Esophagus muscularis mucosa (tissue), 4 donors: ENCODE results near the gene VSIG2. TPM values are rescaled to one million over a fixed set of nuclear protein-coding genes. Genes with fewer than 3 reads are reported as not detected.

Experiments used
- DNase-seq: peaks from one replicate; pipeline ENCODE4 v3.0.0-alpha.2; 2017; ENCODE audit errors: extremely low spot score
- H3K27ac ChIP-seq, 4 donors: fragments of 200-600 bp; sonication (generic); replicated peaks in 1 of 4; 1 replicate in 3 of 4; 2 replicates in 1 of 4; pipeline ENCODE4 v1.5.1; 2016 to 2019; ENCODE audit warnings: mild to moderate bottlenecking in 1 of 4
- H3K27me3 ChIP-seq, 4 donors: fragments of 200-600 bp; sonication (generic); one replicate each; pipeline versions ENCODE4 v1.5.1 to v1.6.0; 2016 to 2019
- H3K36me3 ChIP-seq, 4 donors: fragments of 200-600 bp; sonication (generic); one replicate each; pipeline ENCODE4 v1.5.1; 2016 to 2019
- H3K4me1 ChIP-seq, 4 donors: fragments of 200-600 bp; sonication (generic); one replicate each; pipeline ENCODE4 v1.5.1; 2016 to 2019
- H3K4me3 ChIP-seq, 4 donors: fragments of 200-600 bp; sonication (generic); 1 replicate in 2 of 4; 2 replicates in 2 of 4; pipeline ENCODE4 v1.5.1; 2016 to 2019; ENCODE audit warnings: mild to moderate bottlenecking in 4 of 4, moderate library complexity in 1 of 4
- H3K9me3 ChIP-seq, 4 donors: fragments of 200-600 bp; sonication (generic); 1 replicate in 3 of 4; 2 replicates in 1 of 4; pipeline ENCODE4 v1.5.1; 2016 to 2019
- CTCF ChIP-seq, 3 experiments: fragments of 200-600 bp in 2 of 3; fragments of 450-650 bp in 1 of 3; sonication (generic) in 2 of 3; IDR thresholded peaks; one replicate each; pipeline ENCODE4 v1.5.1; 2017 to 2019; ENCODE audit warnings: antibody characterized with exemption in 3 of 3, mild to moderate bottlenecking in 2 of 3, moderate library complexity in 1 of 3
- EP300 ChIP-seq: sonication (generic); formaldehyde crosslinking; IDR thresholded peaks from one replicate; pipeline ENCODE4 v1.6.1; 2017; ENCODE audit warnings: antibody characterized with exemption
- POLR2A ChIP-seq: fragments of 450-650 bp; IDR thresholded peaks from one replicate; pipeline ENCODE4 v1.6.1; 2017; ENCODE audit warnings: antibody characterized with exemption, moderate library complexity, mild to moderate bottlenecking, low read depth
- POLR2AphosphoS5 ChIP-seq, 2 donors: sonication (generic); formaldehyde crosslinking; IDR thresholded peaks; one replicate each; pipeline ENCODE4 v1.6.1; 2017; ENCODE audit warnings: antibody characterized with exemption in 2 of 2
- WGBS: methylation state at CpG from one replicate; pipeline ENCODE4 v1.1.5; 2018; 5-methylcytosine and 5-hydroxymethylcytosine counted together
- intact Hi-C: fragments of 100-400 bp; cut with DNase I; formaldehyde crosslinking; loops from one replicate; pipeline ENCODE4 v1.15.1; 2023
- total RNA-seq, 4 donors: library from RNA; depleted of rRNA; stranded (reverse); fragments of >200 nt; gene quantifications; one replicate each; pipeline versions ENCODE4 v1.1.0 to v1.2.1, GENCODE V29; 2016

The VSIG2 gene
- total RNA-seq, 4 donors from 2014 or later, result 0.29 TPM; not detected in 3

- Histone ChIP-seq H3K4me1 (peaks cover 33 to 45% (median 42%) of the 10 kb centered on the region in 4 donors), H3K27ac (no peak overlapping the region), H3K36me3 (no peaks in the 10 kb centered on the region), H3K9me3 (no peaks in the 10 kb centered on the region), H3K4me3 (no peak overlapping the region), H3K27me3 (peaks cover 7 to 94% (median 45%) of the 10 kb centered on the region in 4 donors)
- 88% methylated on average over 2 of the region's 2 CpGs for WGBS
- intact Hi-C loops, result loop anchor here (5.0 kb wide), 1 partner anchor 70 kb away; the partner anchor contains the start of genes SIAE and SPA17
- no peak for DNase-seq
- TF ChIP-seq CTCF (IDR thresholded peaks at IDR 0.05) (no peak), POLR2A (no peak), POLR2AphosphoS5 (IDR thresholded peaks at IDR 0.05) (no peak), EP300 (no peak)
These were observed 9.5 kb downstream of the VSIG2 start for GRCh38 chr11:124742555-124742954.

- Histone ChIP-seq H3K4me3 (peak overlapping the region; percentile 54 to 69 (median 59)), H3K27me3 (peaks cover 7 to 94% (median 28%) of the 10 kb centered on the region in 4 donors), H3K4me1 (peaks cover 13 to 23% (median 22%) of the 10 kb centered on the region in 4 donors), H3K27ac (peak overlapping the region in 1 of 4 donors; percentile 0), H3K9me3 (no peaks in the 10 kb centered on the region), H3K36me3 (no peaks in the 10 kb centered on the region)
- DNase-seq, result no peak
- intact Hi-C loops, result loop anchor here (5.0 kb wide), 1 partner anchor 68 kb away; the partner anchor contains the start of genes SIAE and SPA17
- no peak for TF ChIP-seq POLR2AphosphoS5 (IDR thresholded peaks at IDR 0.05)
- no peak for TF ChIP-seq EP300
- TF ChIP-seq POLR2A, result no peak
- peak in 1 of 3 experiments; percentile 51 for TF ChIP-seq CTCF (IDR thresholded peaks at IDR 0.05)
- 9% methylated on average over 12 of the region's 37 CpGs for WGBS
These were observed 11.7 kb downstream of the VSIG2 start for GRCh38 chr11:124740277-124740882.

GRCh38 chr11:124739479-124740276, 12.4 kb downstream of the VSIG2 start, which contains the start of gene NRGN:
NRGN (plus strand) TSS chr11:124739942; CDS start chr11:124740085, 143 bp downstream.
- 2% methylated on average over 26 of the region's 59 CpGs for WGBS

More at GRCh38 chr11:124739479-124740276, 12.4 kb downstream of the VSIG2 start, which contains the start of gene NRGN:
- H3K9me3 ChIP-seq, result no peaks in the 10 kb centered on the region
- H3K27me3 ChIP-seq, result peaks cover 7 to 89% (median 22%) of the 10 kb centered on the region in 4 donors
- peaks cover 12 to 21% (median 20%) of the 10 kb centered on the region in 4 donors for H3K4me1 ChIP-seq
- H3K4me3 ChIP-seq, result peak within 1 kb of the TSS; percentile 54 to 69 (median 59)
- no peak for TF ChIP-seq EP300
- peak in 1 of 2 donors; percentile 71 for TF ChIP-seq POLR2AphosphoS5 (IDR thresholded peaks at IDR 0.05)
- no peak for TF ChIP-seq CTCF (IDR thresholded peaks at IDR 0.05)
- TF ChIP-seq POLR2A, result no peak
- peak; percentile 96 for DNase-seq
- peak within 1 kb of the TSS in 1 of 4 donors; percentile 0 for H3K27ac ChIP-seq
- no peaks in the 10 kb centered on the region for H3K36me3 ChIP-seq
- intact Hi-C loops, result loop anchor here (5.0 kb wide), 1 partner anchor 67 kb away; the partner anchor contains the start of genes SIAE and SPA17
